GM21367 (cell line): ENCODE measurements around the gene SLC12A8.

Experiments
- ATAC-seq: cut with Tn5 transposase; IDR thresholded peaks from one replicate; pipeline ENCODE4 v1.9.1; 2021; ENCODE audit not compliant: unreplicated experiment

The SLC12A8 gene

GRCh38 chr3:125154800-125155269 is 57.7 kb downstream of the SLC12A8 start:
- no peak for ATAC-seq

DNA sequence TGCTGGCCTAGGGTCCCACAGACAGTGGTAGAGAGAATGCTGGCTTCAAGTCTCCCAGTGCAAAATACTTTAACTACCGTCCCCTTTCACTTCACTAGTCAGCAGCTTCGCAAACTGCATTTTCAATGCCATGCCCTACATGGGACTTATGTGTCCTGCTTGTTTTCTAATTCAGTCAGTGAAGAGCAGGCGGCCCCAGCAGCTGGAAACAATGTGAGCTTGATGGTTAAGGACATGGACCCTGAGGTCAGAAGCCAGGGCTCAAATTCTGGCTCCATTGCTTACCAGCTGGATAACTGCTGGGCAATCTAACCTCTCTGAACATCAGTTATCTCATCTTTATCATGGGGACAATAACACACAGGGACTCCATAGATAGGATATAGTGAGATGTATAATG is 58.4 kb downstream of the SLC12A8 start:
- ATAC-seq, result no peak

- no peak for ATAC-seq
Measured at GRCh38 chr3:125152951-125153350, 59.6 kb downstream of the SLC12A8 start.

- ATAC-seq, result no peak
Measured at GRCh38 chr3:125151916-125152315, 60.6 kb downstream of the SLC12A8 start.

DNA sequence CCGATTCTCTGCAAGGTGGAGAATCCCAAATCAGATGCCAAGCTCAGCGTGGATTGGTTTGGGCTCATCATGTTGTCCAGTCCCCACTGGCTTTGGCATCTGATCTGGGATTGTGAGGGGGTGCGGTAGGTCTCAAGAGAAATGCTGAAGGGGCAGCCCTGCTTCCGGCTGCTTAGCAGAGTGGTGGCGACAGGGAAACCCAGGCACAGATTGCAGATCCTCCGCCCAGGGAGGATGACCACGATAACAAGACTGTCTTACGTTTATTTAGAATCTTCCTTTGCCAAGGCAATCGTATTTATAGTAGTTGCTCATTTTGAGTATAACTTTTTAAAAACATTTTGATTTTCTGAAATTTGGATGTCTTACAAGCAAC is 61.1 kb downstream of the SLC12A8 start:
- ATAC-seq, result no peak

DNA sequence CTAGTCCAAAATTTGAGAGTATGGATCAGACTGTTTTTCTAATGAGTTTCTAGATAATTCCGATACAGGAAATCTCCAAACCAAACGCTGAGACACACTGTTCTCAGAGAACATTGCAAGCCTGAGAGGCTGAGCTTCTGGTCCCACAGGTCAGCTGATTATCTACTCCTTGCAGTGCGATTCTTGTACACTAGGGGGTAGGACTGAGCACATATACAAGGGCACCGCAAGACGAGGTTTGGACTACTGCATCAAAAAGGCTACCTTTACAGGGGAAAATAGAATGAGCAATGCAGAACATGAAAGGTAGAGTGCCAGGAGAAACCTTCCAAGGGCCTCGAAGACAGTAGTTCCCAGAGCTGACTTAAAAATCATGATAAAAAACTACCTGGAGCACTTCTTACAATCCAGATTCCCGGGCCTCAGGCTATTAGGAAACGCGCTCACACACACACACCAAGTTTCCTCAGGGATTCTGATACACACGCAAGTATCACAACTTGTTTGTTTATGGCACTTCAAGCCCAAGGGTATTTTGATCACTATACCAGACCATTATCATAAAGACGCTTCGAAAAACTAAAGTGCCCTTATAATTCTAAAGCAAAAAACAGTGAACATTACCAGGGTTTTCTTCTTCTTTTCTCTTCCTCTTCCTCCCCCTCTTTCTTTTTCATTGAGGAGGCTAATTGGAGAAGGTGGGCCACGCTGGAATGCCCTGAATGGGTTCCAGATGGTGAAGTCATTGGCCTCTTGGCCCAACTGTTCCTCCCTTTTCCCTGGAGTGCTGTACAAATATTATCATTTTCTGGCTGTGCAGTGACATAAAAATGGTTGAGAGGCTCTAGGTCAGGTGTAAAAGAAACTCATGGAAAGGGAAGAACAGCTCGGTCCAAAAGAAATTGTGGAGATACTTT is 61.8 kb downstream of the SLC12A8 start:
- no peak for ATAC-seq

GRCh38 chr3:125149462-125149861 is 63.1 kb downstream of the SLC12A8 start:
- no peak for ATAC-seq

GRCh38 chr3:125148836-125149235 is 63.7 kb downstream of the SLC12A8 start:
- no peak for ATAC-seq

DNA sequence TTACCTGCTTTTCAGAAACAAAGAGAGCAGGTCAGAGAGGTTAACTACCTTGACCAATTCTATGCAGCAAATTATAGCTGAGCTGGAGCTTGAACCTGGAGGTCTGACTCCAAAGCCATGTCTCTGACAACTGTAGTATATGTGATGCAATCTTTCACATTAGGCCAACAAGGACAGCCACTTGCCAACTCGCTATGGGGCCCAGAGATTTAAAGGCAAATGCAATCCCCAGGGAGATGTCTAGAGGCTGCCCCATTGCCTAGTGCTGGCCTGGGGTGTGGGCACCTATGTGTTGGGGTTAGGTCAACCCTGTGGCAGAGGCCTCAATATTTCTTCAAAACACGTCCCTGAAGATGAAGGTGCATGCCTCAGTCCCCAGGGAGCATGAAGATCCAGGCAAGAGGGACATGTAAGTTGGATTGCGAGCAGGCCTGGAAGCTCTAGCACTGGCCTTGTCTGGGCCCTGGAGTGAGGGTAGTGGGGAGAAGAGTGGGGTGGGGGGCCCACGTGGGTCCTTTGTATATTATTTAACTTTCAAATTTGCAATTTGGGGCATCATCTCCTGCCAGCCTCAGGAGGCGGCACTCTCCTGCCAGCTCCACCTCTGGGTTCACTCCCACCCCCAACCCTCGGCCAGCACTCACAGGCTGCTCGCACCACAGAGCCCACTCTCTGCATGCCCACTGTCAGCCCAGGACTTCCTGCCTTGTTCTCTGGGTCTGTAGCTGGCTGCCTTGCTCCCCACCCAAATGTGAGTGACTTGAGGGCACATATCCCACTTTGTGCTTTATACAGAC is 64.3 kb downstream of the SLC12A8 start:
- no peak for ATAC-seq

DNA sequence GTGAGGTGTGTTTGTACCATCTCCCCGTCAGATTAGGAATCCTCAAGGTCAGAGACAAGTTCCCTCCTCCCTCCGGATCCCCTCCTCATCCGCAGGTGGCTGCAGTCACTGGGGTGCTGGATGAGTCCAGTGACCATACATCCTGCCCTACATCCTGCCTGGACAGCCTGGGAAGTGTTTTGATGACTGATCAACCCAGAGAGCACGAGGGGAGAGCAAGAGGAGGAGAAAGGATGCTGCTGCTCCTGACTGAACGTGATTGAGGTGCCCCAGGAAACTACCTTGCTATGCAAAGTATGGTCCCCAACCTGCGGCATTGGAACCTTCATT is 65.1 kb downstream of the SLC12A8 start:
- no peak for ATAC-seq

DNA sequence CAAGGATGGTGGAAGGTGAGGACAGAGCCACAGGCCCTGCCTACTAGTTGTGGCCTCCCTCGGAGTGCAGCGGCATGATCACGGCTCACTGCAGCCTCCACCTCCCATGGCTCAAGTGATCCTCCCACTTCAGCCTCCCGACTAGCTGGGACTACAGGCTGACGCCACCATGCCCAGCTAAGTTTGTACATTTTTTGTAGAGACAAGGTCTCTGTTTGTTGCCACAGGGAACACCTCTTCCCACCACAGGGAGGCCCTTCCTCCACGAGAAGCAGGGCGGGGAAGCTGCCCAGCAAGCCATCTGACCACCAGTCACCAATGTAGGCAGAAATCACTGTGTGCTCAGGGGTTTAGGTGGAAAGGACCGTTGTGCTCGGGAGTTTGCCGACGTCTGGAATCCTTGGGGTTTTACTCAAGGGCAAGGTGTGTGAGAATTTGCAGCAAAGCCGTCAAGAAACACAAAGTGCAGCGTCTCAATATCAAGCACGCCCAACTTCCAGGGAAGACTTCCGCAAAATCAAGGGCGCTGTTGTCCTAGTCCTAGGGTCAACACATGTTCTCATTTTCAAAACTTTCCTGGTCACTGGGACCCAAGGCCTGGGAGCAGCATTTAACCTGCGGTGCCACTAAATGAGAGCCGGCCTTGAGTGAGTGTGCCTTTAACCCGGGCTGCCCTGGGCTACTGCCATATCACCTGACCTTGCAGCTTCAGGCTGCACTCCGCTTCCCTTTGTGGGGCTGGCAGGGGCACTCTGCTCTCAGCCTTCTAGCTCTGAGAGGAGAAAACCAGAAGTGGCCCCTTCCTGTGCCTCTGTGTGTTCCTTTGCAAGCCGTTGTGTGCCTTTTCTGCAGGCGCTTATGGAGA is 65.7 kb downstream of the SLC12A8 start:
- ATAC-seq, result peak; percentile 36

DNA sequence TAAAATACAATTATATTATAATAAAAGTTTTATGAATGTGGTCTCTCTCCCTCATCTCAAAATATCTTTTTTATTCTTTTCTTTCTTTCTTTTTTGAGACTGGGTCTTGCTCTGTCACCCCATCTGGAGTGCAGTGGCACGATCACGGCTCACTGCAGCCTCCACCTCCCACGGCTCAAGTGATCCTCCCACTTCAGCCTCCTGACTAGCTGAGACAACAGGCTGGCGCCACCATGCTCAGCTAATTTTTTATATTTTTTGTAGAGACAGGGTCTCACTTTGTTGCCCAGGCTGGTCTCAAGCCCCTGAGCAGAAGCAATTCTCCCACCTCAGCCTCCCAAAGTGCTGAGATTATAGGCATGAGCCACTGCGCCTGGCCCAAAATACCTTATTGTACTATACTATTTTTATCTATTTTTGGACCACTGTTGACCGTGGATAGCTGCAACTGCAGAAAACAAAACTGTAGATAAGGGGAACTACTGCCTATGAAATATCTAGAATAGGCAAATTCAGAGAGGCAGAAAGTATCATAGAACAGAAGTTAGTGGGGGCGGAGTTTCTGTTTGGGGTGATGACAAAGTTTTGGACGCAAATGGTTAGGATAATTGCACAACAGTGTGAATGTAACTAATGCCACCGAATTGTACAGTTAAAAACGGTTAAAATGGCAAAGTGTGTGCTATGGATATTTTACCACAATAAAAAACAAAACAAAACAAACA is 66.6 kb downstream of the SLC12A8 start:
- ATAC-seq, result no peak

- no peak for ATAC-seq
Measured at GRCh38 chr3:125144653-125145314, 67.8 kb downstream of the SLC12A8 start.

GRCh38 chr3:125143982-125144652 is 68.4 kb downstream of the SLC12A8 start:
- no peak for ATAC-seq

DNA sequence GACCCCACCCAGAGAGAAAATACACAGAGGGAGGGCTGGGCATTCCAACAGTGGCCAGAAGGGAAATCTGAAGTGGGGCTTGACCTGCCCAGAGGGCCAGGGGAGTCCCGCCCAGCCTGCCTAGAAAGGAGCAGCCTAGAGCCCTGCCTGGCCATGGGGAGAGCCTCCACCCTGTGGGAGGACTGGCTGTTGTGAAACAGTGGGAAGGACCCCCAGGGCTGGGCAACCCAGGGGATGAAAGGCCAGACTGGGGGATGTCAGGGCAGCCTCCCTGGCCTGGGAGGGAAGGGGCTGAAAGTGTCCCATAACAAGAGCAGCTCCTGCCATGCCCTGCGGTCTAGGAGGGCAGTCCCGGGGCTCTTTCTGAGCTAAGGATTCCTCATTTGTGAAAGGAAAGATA is 69.0 kb downstream of the SLC12A8 start:
- no peak for ATAC-seq

- no peak for ATAC-seq
Measured at GRCh38 chr3:125142940-125143339, 69.6 kb downstream of the SLC12A8 start.

DNA sequence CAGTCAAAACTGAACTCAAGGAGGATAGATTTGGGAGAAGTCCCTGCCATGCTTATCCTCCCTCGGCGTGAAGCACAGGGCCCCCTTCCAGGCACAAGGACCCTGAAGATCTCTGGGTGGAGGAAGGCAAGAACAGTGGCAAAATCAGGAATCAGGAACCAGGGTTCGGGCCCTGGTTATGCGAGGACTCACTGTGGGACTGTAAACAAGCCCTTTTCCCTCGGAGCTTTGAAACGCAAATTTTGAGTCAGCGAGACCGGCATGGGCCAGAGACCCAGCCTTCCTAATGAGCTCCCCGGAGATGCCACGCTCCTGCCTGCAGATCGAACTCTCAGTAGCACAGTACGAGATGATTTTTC is 70.1 kb downstream of the SLC12A8 start:
- no peak for ATAC-seq

DNA sequence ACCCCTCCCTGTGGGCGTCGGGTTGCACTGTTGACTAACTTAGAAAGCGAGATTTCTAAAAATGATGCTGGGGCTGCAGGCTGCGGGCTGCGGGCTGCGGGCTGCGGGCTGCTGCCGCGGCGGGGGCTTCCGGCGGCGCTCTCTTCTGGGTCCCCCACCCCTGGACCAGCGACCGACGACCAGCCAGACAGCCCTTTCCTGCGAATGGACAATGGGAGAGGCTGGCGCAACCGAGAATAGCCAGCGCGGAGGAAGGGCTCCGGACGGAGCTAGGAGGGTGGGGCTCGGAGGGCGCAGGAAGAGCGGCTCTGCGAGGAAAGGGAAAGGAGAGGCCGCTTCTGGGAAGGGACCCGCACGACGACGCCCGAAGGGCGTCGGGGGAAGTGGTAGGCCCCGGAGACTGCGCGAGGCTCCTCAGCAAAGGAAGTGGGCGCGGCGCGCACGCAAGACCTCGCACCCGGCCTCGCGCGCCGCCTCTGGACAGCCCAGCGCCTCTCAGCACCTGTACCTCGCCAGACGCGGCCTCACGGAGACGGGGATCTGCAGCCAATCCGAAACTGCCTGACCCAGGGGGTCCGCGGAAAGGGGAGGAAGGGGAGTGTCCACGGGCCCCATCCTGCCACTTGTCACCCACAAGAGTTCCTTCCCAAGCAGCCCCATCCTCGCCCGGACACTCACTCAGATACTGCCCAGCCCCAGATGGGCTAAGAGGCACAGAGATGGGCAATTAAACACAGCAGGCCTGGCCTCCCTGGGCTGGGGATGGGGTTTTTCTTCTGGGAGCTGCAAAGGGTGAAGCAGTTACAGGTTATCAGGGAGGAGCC is 70.7 kb downstream of the SLC12A8 start:
- ATAC-seq, result no peak
